ENCODE data around the gene PACRG.

DNA sequence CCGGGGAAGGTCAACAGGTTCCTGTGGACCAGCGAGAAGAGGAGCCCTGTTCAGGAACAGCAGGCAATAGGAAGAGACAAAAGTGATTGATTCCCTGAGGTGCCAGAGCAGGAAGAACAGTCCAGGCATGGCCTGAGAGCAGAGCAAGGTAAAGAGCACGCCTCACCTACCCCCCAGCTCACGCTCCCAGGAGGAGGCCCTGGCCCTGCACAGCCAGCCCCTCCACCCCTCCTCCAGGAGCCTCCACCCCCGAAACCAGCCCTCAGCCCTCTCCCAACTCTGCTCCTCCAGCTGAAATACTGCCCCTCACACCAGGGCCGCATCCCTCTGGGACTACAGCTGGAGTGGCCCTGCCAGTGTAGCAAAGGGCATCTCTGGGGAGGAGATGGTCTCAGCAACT, 504.9 kb downstream of the PACRG start:
- TF ChIP-seq, protein P1, sequence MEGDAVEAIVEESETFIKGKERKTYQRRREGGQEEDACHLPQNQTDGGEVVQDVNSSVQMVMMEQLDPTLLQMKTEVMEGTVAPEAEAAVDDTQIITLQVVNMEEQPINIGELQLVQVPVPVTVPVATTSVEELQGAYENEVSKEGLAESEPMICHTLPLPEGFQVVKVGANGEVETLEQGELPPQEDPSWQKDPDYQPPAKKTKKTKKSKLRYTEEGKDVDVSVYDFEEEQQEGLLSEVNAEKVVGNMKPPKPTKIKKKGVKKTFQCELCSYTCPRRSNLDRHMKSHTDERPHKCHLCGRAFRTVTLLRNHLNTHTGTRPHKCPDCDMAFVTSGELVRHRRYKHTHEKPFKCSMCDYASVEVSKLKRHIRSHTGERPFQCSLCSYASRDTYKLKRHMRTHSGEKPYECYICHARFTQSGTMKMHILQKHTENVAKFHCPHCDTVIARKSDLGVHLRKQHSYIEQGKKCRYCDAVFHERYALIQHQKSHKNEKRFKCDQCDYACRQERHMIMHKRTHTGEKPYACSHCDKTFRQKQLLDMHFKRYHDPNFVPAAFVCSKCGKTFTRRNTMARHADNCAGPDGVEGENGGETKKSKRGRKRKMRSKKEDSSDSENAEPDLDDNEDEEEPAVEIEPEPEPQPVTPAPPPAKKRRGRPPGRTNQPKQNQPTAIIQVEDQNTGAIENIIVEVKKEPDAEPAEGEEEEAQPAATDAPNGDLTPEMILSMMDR (IDR thresholded peaks at IDR 0.05): no peak
- TF ChIP-seq POLR2A (IDR thresholded peaks at IDR 0.05) (no peak), POLR2AphosphoS5 (IDR thresholded peaks at IDR 0.05) (no peak)
